ENCODE measurements around the gene TPI1.

TPI1 gene

DNA sequence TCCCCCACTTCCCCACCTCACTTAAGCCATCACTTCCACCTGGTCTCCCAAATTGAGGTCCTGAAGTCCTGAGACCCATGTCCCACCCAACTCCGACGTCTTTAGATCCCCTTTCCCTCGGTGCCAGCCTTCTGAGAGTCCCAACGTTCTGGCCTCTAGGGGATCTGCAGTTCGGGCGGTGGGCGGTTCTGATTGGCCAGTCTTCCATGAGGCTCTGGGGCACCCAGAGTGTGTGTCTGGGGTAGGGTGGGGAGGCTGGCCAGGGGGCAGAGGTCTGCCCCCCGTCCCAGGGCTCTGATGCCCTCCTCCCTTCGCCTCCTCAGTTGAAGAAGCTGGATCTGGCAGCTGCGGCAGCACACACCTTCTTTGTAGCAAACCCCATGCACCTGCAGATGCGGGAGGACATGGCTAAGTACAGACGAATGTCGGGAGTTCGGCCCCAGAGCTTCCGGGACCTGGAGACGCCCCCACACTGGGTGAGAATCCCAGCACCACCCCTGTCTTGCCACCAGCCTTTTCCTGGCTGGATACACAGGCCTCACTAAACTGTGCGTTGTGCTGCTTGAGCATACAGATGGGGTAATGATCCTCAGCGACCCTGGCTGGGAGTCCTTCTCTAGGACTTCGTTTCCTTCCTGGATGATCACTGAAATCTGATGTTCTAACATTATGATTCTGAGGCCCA is 37.7 kb upstream of the TPI1 start:
- DNase-seq (ENCODE audit: low read depth): no peak
- TF ChIP-seq CTCF (conservative IDR thresholded peaks at IDR 0.05; ENCODE audit: low read depth, low read length): peak; percentile 37
- peak overlapping the region; percentile 88 for H3K4me3 ChIP-seq (ENCODE audit: low read length)

DNA sequence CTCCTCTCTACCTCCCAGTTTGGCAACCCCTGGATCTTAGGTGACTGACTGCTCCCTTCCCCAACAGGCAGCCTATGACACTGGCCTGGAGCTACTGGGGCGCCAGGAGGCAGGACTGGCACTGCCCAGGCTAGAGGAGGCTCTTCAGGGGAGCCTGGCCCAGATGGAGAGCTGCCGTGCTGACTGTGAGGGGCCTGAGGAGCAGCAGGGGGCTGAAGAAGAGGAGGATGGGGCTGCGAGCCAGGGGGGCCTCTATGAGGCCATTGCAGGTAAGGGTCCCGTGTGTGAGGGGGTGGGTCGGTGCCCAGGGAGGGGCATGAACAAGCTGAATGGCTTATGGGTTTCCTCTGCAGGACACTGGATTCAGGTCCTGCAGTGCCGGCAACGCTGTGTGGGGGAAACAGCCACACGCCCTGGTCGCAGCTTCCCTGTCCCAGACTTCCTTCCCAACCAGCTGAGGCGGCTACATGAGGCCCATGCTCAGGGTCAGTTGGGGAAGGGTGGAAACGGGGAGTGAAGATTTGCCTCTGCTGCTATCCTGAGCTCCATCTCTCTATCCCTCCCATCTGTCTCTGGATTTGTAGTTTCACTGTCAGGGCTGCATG is 36.9 kb upstream of the TPI1 start:
- no peak for TF ChIP-seq CTCF (conservative IDR thresholded peaks at IDR 0.05; ENCODE audit: low read depth, low read length)
- H3K4me3 ChIP-seq (ENCODE audit: low read length): no peak overlapping the region
- DNase-seq (ENCODE audit: low read depth): no peak

GRCh38 chr12:6830999-6831398 is 36.3 kb upstream of the TPI1 start:
- no peak overlapping the region for H3K4me3 ChIP-seq (ENCODE audit: low read length)
- DNase-seq (ENCODE audit: low read depth): no peak
- TF ChIP-seq CTCF (conservative IDR thresholded peaks at IDR 0.05; ENCODE audit: low read depth, low read length): no peak

DNA sequence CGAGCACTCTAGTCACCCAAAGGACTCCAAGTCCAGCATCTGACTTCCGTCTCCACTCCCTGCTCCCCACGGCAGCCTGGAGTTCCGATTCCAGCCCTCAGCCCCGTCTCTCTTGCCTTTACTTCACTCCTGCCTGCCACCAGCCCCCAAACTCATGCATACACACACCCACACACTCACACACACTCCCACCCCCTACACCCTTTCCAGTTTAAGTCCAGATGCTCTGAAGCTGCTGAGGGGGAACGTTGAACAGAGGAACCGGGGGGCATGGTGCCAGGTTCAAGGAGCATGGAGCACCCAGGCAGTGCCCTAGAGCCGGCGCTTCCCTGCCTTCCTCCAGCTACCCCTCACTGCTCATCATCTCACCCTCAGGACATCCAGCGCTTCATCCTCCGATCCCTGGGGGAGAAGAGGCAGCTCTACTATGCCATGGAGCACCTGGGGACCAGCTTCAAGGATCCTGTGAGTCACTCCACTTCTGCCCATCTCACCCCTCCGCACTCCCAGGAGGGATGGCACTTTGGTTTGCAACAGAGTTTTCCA is 35.8 kb upstream of the TPI1 start:
- no peak overlapping the region for H3K4me3 ChIP-seq (ENCODE audit: low read length)
- no peak for TF ChIP-seq CTCF (conservative IDR thresholded peaks at IDR 0.05; ENCODE audit: low read depth, low read length)
- no peak for DNase-seq (ENCODE audit: low read depth)

DNA sequence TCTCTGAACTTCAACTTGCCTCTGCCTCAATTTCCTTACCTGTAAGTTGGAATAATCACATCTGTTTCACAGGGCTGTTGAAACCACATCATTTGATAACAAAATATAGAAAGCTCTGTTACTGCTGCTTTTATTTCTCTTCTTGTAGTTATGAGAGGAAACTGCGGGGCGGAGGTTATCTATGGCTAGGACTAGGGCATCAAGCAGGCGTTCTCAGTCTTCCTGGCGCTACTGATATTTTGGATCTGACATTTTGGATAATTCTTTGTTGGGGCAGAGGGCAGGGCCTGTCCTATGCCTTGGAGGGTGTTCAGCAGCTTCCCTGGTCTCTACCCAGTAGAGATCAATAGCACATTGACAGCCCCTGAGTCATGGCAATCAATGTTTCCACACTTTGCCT is 35.2 kb upstream of the TPI1 start:
- no peak for DNase-seq (ENCODE audit: low read depth)
- TF ChIP-seq CTCF (conservative IDR thresholded peaks at IDR 0.05; ENCODE audit: low read depth, low read length): no peak
- H3K4me3 ChIP-seq (ENCODE audit: low read length): no peak overlapping the region

- H3K4me3 ChIP-seq (ENCODE audit: low read length): no peak overlapping the region
- no peak for DNase-seq (ENCODE audit: low read depth)
- no peak for TF ChIP-seq CTCF (conservative IDR thresholded peaks at IDR 0.05; ENCODE audit: low read depth, low read length)
Measured at GRCh38 chr12:6833189-6833890, 34.0 kb upstream of the TPI1 start.
